Astrocyte of the cerebellum (primary cell): ENCODE results near the gene FILIP1L.

Source experiments
- DNase-seq: peaks from one replicate; pipeline ENCODE4 v3.0.0-alpha.2; 2011; ENCODE audit warnings: low read depth
- H3K4me3 ChIP-seq: 2 replicates; pipeline ENCODE4 v1.5.1; 2011; ENCODE audit warnings: mild to moderate bottlenecking, low read depth, low read length, moderate library complexity
- CTCF ChIP-seq: IDR thresholded peaks from 2 replicates; pipeline ENCODE4 v1.5.1; 2012; ENCODE audit warnings: low read length, low read depth, moderate library complexity, mild to moderate bottlenecking; ENCODE audit errors: missing control alignments
- in situ Hi-C: cut with HindIII; loops from 2 replicates; pipeline ENCODE4 v1.10.0; 2017; ENCODE audit warnings: low sequenced_read_pairs

The FILIP1L gene

GRCh38 chr3:99856437-99857220, 257.7 kb downstream of the FILIP1L start:
- no peak for TF ChIP-seq CTCF
- in situ Hi-C loops = no loop called here
- no peak for DNase-seq
- no peak overlapping the region for H3K4me3 ChIP-seq

- no peak for DNase-seq
- no peak for TF ChIP-seq CTCF
- no peak overlapping the region for H3K4me3 ChIP-seq
- in situ Hi-C loops = no loop called here
Measured at GRCh38 chr3:99855900-99856299, 258.4 kb downstream of the FILIP1L start.

- no peak for DNase-seq
- no peak for TF ChIP-seq CTCF
- in situ Hi-C loops = no loop called here
- H3K4me3 ChIP-seq = no peak overlapping the region
Measured at GRCh38 chr3:99854756-99855298, 259.5 kb downstream of the FILIP1L start.

- DNase-seq = no peak
- in situ Hi-C loops = no loop called here
- no peak for TF ChIP-seq CTCF
- no peak overlapping the region for H3K4me3 ChIP-seq
Measured at GRCh38 chr3:99852851-99853250, 261.4 kb downstream of the FILIP1L start.

GRCh38 chr3:99851955-99852354, 262.3 kb downstream of the FILIP1L start:
- in situ Hi-C loops = no loop called here
- H3K4me3 ChIP-seq = no peak overlapping the region
- DNase-seq = no peak
- TF ChIP-seq CTCF = no peak

GRCh38 chr3:99850608-99851007, 263.7 kb downstream of the FILIP1L start:
- H3K4me3 ChIP-seq = no peak overlapping the region
- in situ Hi-C loops = no loop called here
- no peak for DNase-seq
- no peak for TF ChIP-seq CTCF
